Raji (cell line): Measurements from ENCODE around the gene ZIC5.

Experiments
- POLR2A ChIP-seq: IDR thresholded peaks from 2 replicates; pipeline ENCODE4 v1.6.1; 2011; ENCODE audit warnings: low read depth, low read length, control low read depth; ENCODE audit not compliant: insufficient read depth

Gene ZIC5

DNA sequence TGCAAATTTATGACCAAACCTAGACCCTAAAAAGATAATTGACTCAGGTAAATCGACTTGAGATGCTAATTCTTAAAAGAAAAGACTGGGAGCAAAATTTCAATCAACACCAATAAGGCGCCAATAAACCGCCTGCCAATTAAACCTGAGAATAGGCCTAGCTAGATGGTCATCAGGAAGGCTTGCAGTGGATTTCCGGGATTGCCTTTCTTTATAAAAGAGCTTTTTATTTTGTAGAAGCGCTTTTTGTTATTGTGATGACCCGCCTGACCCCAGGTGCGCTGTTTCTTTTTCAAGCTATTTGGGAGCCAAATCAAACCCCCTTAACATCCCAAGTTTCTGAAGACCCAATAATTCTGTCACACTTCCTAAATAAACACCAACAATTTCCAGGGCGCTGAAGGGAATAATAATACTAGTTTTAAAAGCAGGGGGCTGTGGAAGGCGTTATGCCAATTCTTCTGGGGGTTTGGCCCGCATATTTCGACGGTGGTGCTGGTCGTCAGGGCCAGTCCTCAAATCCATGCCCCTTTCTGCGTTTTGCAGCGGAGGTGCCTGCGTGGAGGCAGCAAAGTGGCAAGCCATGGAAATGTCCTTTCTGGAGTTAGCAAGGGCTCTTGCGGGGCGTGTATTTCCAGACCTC, 2.9 kb upstream of the ZIC5 start:
- no peak for TF ChIP-seq POLR2A

DNA sequence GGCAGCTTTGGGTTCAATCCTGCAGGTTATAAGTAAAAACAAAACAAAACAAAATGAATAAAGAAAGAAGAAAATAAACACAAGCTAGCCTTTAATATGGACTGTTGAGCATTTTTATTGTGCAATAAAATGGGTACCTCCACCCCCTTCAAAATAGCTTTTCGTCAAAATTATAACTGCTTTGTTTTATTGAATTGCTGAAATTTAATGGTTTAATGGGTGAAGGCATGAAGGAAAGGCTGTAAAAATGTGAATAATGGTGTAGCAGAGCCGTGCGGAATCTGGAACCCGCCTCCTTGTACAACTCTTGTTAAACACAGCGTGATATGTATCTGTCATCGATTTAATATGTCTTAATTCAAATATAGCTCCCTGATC, 2.2 kb upstream of the ZIC5 start:
- no peak for TF ChIP-seq POLR2A

DNA sequence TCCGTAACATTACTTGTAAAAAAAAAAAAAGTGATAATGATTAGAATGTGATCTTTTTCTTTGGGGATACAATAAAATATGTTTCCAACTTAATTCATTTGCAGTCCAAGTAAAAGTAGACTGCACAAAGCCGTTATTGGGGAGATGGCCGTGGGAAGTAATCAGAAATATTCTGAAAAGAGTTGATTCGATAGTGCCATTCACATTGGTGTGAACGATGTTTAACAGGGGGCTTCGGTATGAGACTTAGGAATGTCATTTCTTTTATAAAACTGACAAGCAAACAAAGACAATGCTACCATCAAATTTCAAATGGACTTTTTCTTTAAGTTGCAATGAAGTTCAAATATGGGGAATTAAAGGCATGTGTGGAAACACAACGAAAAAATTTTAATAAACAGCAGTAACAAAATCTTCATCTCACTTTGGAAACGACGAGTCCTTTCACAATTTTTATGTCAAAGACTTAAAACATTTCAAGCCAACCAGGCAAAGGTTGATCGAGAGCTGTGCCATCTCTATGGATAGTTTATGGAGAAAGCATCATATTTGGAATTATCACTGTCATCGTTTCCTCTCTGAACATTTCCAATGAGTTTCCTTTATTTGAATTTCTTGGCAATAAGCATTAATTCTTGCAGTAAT, 1.7 kb upstream of the ZIC5 start:
- no peak for TF ChIP-seq POLR2A

DNA sequence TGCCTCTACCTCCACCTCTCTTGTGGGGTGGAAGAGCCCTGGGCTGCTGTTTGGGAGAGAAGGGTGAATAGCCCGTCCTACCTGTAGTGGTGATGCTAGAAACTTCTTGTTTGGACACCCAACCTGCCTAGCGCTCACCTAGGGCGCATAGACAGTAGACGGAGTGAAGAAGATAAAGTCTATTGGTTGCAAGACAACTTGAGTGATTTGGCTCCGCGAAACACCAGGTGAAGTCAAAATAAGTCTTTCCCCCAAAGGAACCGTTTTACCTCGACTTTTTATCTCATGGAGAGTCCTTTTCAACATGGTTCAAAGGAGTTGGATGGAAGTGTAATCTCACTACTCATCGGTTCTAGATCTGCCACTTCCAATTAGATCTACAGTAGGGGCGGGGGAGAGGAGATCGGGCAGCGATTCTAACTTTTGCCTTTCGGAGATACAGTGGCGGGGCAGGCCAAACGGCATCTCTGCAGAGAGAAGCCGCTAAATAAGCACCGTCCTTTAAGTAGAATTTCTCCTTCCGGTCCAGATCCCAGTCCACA, 694 bp upstream of the ZIC5 start:
- TF ChIP-seq POLR2A = no peak

DNA sequence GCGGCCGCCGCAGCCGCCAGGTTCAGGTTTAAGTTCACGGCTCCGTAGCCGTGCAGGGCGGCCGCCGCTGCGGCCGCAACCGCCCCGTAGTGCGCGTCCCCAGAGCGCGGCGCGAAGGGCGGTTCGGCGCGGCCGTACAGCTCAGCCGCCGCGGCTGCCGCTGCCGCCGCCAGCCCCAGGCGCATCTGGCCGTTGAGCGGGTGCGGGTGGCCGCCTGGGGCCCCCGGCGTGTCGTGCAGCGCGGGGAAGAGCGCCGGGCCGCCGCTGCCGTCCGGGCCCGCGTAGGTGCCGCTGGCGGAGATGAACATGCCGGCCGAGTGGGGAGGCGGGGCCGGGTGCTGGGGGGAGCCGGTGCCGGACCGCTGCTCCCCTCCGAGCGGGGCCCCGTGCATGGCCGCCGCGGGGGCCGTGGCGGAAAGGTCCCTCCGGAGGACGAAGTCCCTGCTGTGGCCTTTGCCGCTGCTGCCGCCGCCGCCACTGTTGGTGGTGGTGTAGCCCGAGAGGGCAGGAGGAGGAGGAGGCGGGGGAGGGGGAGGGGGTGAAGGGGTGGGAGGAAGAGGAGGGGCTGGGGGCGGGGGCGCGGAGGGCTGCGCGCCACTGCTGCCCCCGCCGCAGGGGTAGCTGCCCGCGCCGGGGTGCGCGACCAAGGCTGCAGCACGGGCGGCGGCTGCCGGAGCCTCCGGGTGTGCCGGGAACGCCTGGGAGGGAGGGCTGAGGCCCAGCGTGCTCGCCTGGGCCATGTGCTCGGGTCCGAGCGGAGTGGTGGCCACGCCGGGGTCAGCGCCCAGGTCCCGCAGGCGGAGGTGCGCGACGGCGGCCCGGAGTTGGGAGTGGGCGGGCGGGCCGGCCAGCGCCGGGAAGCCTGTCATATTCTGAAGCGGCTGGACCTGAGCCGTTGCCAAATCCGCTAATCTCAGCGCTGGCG, 654 bp downstream of the ZIC5 start:
- no peak for TF ChIP-seq POLR2A

DNA sequence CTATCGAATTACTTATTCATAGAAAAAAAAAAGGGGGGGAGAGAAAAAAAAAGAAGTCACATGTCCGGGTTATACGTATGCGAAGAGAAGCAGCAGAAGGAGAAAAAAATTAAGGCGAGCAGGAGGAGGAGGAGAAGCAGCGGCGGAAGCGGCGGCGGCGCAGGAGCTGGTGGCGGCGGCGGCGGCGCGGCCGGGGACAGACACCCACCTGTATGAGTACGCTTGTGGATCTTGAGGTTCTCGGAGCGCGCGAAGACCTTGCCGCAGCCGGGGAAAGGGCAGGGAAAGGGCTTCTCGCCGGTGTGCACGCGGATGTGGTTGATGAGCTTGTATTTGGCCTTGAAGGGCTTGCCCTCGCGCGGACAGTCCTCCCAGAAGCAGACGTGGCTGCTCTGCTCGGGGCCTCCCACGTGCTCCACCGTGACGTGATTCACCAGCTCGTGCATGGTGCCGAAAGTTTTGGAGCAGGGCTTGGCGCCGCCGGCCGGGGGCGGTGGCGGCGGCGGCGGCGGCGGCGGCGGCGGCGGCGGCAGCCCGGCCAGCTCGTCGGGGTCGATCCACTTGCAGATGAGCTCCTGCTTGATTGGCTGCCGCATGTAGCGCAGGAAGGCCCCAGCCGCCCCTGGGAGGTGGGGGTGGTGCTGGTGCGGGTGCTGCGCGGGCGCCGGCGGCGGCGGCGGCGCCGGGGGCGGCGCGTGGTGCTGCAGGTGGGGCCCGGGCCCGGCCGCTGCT, 1.5 kb downstream of the ZIC5 start:
- TF ChIP-seq POLR2A = no peak

DNA sequence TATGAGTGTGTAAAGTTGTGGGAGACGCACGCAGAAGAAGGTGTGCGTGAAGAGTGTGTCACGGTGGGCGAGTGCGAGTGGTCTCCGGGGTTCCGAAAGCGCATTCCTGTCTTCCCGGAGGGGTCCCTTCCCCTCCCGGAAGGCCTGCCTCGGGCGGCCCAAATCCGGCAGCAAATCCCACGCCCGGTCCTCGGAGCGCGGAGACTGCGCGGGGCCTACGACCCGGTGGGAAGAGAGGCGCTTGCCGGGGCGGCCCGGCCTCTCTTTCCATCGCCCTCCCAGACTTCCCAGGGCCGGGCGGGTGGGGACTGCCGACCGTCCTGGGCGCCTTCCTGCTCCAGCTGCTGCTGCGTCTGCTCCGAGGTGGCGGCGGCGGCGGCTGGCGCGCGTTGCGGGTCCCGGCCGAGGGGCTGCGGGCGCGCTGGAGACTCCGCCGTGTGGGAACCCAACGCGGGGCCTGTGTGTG, 2.1 kb downstream of the ZIC5 start:
- no peak for TF ChIP-seq POLR2A

DNA sequence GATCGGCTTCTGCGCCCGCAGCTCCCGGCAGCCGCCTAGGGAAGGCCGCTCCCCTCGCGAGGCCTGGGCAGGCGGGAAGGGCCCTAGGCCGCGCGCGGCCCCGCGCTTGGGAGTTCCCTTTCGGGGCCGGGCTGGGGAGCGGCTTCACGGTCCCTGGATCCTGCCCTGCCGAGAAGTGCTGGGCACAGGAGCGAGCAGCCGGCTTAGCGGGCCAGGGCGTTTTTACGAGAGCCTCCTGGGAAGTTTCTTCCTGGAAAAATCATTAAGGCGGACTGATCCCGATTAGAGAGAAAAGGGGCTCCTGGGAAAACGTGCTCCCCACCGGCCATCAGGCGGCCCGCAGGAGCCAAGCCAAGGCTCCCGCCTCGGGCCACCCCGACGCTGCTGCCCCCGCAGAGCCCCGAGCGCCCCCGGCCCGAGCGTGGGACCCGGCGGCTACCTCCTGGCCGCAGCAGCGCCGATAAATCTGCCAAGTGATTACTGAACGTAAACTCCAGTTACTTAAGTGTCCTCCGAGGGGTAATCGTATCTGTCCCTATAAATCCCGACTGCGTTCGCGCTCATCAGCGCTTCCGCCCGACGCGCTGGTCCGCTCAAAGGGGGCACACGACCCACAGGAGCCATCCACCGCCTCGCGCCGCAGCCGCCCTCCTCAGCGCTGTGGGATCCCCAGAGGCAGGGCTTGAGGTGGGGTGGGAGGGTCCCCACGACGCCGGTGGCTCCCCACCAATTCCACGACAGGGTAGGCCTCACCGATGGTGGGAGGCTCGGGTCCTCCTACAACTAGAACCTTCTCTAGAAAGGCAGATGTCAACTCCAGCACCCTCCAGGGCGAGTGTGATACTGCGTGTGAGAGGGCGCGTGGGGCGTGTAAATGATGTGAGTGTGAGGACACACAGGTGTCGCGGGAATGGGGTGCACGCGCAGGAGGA, 2.8 kb downstream of the ZIC5 start:
- TF ChIP-seq POLR2A = no peak

DNA sequence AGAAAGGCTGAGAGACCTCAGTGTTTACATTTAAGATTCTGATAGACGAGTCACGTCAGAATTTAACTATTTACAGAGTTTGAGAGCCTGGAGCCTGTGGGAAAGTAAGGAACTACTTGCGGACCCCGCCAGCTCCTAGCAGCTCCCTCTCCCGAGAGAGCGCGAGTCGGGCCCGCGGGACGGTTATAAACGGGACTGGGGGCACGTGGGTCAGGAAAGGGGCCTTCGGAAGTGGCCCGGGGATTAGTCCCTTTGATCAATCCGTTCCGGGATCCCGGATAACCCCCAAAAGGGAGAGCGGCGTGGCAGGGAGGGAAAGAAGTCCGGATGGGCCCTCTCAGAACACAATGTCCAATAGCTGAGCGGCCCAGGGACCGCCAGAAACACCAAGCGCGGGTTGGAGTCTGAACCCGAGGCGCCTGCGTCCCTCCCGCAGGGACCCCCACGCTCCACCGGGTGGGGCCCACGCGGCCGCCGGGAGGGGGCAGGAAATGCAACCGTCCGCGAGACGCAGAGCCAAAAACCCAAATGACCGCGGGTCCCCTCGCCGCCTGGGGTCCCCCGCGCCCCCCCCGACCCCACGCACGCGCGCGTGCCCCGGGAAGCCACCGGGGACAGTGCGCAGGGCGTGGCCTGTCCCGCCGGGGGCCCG, 3.6 kb downstream of the ZIC5 start:
- no peak for TF ChIP-seq POLR2A

DNA sequence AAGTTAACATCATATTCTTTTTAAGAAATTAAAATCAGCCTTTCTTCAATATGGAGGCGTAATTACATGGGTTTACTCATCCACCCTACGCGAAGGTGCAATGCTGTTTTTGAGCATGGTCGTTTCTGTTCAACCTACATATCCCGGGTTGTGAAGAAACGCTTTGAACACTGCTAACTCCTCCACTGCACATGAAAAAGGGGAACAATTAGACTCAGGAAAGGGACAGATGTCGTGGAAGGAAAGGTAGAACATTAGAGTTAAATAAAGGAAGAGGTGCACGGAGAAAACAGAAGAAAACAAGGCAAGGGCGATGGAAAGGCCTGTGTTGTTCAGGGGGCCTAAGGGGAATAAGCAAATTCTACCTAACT, 4.1 kb downstream of the ZIC5 start:
- TF ChIP-seq POLR2A = no peak

DNA sequence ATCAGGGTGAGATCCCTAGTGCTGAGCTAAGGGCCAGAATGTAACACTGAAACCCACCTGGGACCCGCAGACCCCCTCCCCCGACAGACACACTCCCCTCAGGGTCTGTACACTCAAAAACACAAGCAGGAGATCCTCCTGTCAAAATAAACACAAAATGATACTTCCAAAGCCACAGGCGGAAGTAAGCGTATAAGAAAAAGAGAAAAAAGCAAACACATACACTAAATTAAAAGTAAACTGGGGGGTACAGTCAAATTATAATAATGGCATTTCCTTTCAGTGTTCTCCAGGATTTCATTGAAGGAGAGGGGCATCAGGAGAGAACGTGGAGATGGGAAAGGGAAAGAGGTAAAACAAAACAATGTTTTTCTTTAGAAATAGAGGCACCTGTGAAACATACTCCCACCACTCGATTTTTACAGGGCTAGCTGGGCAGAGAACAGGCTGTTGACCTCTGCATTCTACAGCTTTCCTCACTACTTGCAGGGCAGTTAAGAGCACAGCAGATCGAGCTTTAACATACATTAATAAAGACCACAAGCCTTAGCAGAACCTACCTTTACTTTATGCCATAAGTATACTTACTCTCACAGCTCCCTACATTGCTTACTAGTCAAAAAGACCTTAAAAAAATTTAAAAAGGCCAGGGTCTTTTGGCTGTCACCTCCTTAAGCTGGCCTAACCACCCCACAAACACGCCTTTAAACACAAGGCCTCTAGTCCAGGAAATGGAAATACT, 5.3 kb downstream of the ZIC5 start:
- TF ChIP-seq POLR2A = no peak

DNA sequence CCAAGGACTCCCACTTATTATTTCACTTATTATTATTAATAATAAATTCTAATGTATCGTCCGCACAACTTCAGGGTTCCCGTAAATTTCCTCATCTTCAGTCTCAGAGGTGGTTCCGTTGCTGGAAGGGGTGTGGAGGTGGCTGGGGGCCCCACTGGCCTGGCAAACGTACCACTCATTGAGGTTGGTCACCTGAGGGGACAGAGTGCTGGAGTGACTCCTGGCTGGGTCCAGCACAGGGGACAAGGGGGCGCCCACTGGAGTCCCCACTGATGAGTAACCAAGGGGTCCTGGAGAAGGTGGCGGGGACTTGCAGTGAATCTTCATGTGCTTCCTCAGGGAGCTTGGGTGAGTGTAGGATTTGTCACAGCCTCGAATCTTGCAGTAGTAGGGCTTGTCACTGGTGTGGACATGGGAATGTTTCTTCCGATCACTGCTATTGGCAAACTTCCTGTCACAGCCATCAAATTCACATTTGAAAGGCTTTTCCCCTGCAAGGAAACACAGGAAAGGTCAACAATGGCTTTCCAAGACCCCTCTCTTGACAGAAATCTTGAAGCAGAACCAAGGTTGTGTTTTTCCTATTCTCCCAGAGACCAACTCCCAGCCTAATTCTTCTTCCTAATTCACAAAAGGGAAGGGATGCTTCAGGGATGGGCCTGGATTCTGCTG, 6.1 kb downstream of the ZIC5 start:
- TF ChIP-seq POLR2A = no peak
